Body of pancreas (tissue), 4 donors: ENCODE results near the gene LETM1.

Experiments used
- CTCF ChIP-seq, 7 experiments: fragments of 450-650 bp in 4 of 7; fragments of 200-600 bp in 3 of 7; sonication (generic) in 3 of 7; IDR thresholded peaks; one replicate each; pipeline ENCODE4 v1.5.1; 2016 to 2019; ENCODE audit warnings: antibody characterized with exemption in 7 of 7
- POLR2A ChIP-seq, 3 donors: fragments of 450-650 bp; IDR thresholded peaks; one replicate each; pipeline ENCODE4 v1.6.1; 2016; ENCODE audit warnings: antibody characterized with exemption in 3 of 3, mild to moderate bottlenecking in 2 of 3

GRCh38 chr4:1790005-1790404 is 66.0 kb downstream of the LETM1 start:
- no peak for TF ChIP-seq CTCF (IDR thresholded peaks at IDR 0.05)
- no peak for TF ChIP-seq POLR2A (IDR thresholded peaks at IDR 0.05)
